Ovary (tissue), 3 donors: ENCODE measurements around the gene RNF208.

Experiments used
- CTCF ChIP-seq, 3 donors: fragments of 450-650 bp in 2 of 3; fragments of 200-600 bp in 1 of 3; IDR thresholded peaks; one replicate each; pipeline versions ENCODE4 v1.5.1 to v1.8.0; 2016 to 2022; ENCODE audit warnings: antibody characterized with exemption in 3 of 3, mild to moderate bottlenecking in 1 of 3
- EP300 ChIP-seq: sonication (generic); formaldehyde crosslinking; IDR thresholded peaks from one replicate; pipeline ENCODE4 v1.6.1; 2017; ENCODE audit warnings: antibody characterized with exemption
- POLR2A ChIP-seq: fragments of 450-650 bp; IDR thresholded peaks from one replicate; pipeline ENCODE4 v1.6.1; 2017; ENCODE audit warnings: antibody characterized with exemption, mild to moderate bottlenecking, moderate library complexity
- donor health status: DM: no; HTN: no; CAD: no.

- TF ChIP-seq POLR2A (peak; percentile 58), CTCF (IDR thresholded peaks at IDR 0.05) (no peak), EP300 (no peak)
Observed at GRCh38 chr9:137205126-137206069, 16.6 kb downstream of the RNF208 start, which contains the start of the genes NDOR1 and TMEM203.
